Psoas muscle (tissue), 8 donors: ENCODE data around the gene PTN. TPM values are rescaled to one million over a fixed set of nuclear protein-coding genes. Genes with fewer than 3 reads are reported as not detected.

Experiments used
- ATAC-seq, 4 donors: fragments of 200-7000 bp; cut with Tn5 transposase; one replicate each; pipeline ENCODE4 v1.9.1; 2020; ENCODE audit warnings: moderate library complexity in 3 of 4, mild to moderate bottlenecking in 2 of 4
- DNase-seq, 2 donors: peaks; one replicate each; pipeline ENCODE4 v3.0.0-alpha.2; 2020
- H3K27ac ChIP-seq: fragments of 200-600 bp; one replicate; pipeline ENCODE4 v1.8.0; 2022
- H3K27me3 ChIP-seq, 3 donors: fragments of 200-600 bp in 1 of 3; one replicate each; pipeline versions ENCODE4 v1.6.1 to v1.8.0; 2013 to 2022; ENCODE audit warnings: low read length in 2 of 3, mild to moderate bottlenecking in 2 of 3, moderate library complexity in 1 of 3; ENCODE audit not compliant: insufficient read depth in 3 of 3
- H3K36me3 ChIP-seq, 2 donors: fragments of 200-600 bp in 1 of 2; one replicate each; pipeline versions ENCODE4 v1.6.1 to v1.8.0; 2013 to 2022; ENCODE audit warnings: low read depth in 1 of 2, mild to moderate bottlenecking in 1 of 2, moderate library complexity in 1 of 2; ENCODE audit not compliant: insufficient read depth in 1 of 2
- H3K4me1 ChIP-seq: fragments of 200-600 bp; one replicate; pipeline ENCODE4 v1.8.0; 2022
- H3K4me3 ChIP-seq: fragments of 200-600 bp; one replicate; pipeline ENCODE4 v1.8.0; 2022; ENCODE audit warnings: mild to moderate bottlenecking
- H3K9me3 ChIP-seq: fragments of 200-600 bp; one replicate; pipeline ENCODE4 v1.8.0; 2022
- WGBS, 3 donors: extraction: QIAGEN DNeasy Blood & Tissue Kit; methylation state at CpG; one replicate each; pipeline versions ENCODE4 v1.1.6 to v1.1.7; 2013; 5-methylcytosine and 5-hydroxymethylcytosine counted together
- intact Hi-C, 2 donors: fragments of 100-400 bp; cut with DNase I; formaldehyde crosslinking; loops; one replicate each; pipeline versions ENCODE4 v1.11.0 to v1.14.2; 2022
- polyA plus RNA-seq, 3 donors: library from polyadenylated mRNA; stranded (reverse); fragments of 200-250 nt; gene quantifications; one replicate each; pipeline ENCODE4 v1.2.3, GENCODE V29; 2013
- total RNA-seq, 4 donors: library from RNA; stranded (reverse); fragmentation: NEBNext Ultra II Directional in 2 of 4; extraction: Animal tissue kit (Norgen Biotek cat#: 25700) in 2 of 4; gene quantifications; one replicate each; pipeline versions ENCODE4 v1.2.1 to v1.2.4, GENCODE V29; 2021 to 2023
- TF ChIP-seq, protein P1 (sequence below): fragments of 200-600 bp; IDR thresholded peaks from one replicate; pipeline ENCODE4 v1.8.0; 2022; ENCODE audit warnings: antibody characterized with exemption
- donor health status: healthy with polysubstance abuse.
- donor health status: DM: no; HTN: no; CAD: no; lungs with moderate emphysema.
- donor health status: Bipolar disorder and iron deficiency.
- donor health status: healthy.
- donor health status: DM: yes; HTN: yes; CAD: no.
- donor health status: DM: no; HTN: no; CAD: no.
- donor health status: DM: no; HTN: no; CAD: no.
- donor health status: DM: yes; HTN: yes; CAD: no.

Gene PTN
- total and polyA plus RNA-seq, 7 donors: 0.13 to 4.2 (median 0.61) TPM

DNA sequence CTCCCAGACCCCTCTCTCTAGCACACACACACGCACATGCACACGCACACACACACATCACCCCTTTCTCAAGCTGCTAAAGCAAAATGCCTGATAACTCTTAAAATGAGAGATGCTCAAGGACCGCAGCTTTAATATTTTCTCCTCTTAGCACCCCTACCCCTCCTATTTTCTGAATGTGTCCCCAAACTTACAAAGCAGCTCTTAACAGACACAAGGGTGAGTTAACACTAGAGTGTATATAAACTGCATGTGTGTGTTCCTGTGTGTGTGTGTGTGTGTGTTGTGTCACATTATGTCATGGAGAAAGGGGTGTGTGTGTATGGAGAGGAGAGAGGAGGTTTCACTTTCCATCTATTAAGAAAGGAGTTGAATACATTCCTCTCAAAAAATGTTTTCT is 1.3 kb downstream of the PTN start:
- Histone ChIP-seq H3K36me3 (no peaks in the 10 kb centered on the region), H3K27me3 (peaks cover 0 to 5% (median 2%) of the 10 kb centered on the region in 3 donors), H3K4me1 (no peaks in the 10 kb centered on the region), H3K9me3 (no peaks in the 10 kb centered on the region), H3K4me3 (no peak overlapping the region), H3K27ac (no peak overlapping the region)
- no peak for DNase-seq
- TF ChIP-seq, protein P1, sequence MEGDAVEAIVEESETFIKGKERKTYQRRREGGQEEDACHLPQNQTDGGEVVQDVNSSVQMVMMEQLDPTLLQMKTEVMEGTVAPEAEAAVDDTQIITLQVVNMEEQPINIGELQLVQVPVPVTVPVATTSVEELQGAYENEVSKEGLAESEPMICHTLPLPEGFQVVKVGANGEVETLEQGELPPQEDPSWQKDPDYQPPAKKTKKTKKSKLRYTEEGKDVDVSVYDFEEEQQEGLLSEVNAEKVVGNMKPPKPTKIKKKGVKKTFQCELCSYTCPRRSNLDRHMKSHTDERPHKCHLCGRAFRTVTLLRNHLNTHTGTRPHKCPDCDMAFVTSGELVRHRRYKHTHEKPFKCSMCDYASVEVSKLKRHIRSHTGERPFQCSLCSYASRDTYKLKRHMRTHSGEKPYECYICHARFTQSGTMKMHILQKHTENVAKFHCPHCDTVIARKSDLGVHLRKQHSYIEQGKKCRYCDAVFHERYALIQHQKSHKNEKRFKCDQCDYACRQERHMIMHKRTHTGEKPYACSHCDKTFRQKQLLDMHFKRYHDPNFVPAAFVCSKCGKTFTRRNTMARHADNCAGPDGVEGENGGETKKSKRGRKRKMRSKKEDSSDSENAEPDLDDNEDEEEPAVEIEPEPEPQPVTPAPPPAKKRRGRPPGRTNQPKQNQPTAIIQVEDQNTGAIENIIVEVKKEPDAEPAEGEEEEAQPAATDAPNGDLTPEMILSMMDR: no peak
- WGBS, 3 donors: 55 to 82% (median 81%) methylated on average over 3 of the region's 3 CpGs
- ATAC-seq: no peak
- intact Hi-C loops: no loop called here

DNA sequence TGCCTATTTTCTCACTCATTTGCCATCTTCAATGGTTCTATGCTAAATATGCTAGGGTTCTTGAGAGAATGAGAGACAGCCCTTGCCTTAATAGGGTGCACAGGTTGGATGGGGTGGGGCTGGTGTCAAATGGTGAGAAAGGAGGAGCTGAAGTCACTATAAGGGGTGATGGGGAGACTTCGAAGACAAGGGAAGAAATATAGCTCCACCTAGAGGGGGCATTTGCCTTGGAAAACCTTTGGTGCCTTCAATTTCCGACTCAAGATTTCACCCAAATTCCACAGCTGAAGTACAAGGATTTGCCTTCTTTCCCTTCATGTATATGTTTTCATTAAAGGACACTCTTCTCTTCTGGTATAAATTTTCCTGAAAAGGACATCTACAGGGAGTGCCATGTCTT is 5.6 kb downstream of the PTN start:
- no peaks in the 10 kb centered on the region for H3K4me1 ChIP-seq
- ATAC-seq (no peak), DNase-seq (no peak)
- H3K27me3 ChIP-seq: no peaks in the 10 kb centered on the region
- TF ChIP-seq, protein P1: no peak
- WGBS, 3 donors: 64 to 70% (median 69%) methylated on average over 2 of the region's 2 CpGs
- no peak overlapping the region for H3K4me3 ChIP-seq
- intact Hi-C loops: no loop called here
- no peaks in the 10 kb centered on the region for H3K9me3 ChIP-seq
- H3K27ac ChIP-seq: no peak overlapping the region
- H3K36me3 ChIP-seq: no peaks in the 10 kb centered on the region

DNA sequence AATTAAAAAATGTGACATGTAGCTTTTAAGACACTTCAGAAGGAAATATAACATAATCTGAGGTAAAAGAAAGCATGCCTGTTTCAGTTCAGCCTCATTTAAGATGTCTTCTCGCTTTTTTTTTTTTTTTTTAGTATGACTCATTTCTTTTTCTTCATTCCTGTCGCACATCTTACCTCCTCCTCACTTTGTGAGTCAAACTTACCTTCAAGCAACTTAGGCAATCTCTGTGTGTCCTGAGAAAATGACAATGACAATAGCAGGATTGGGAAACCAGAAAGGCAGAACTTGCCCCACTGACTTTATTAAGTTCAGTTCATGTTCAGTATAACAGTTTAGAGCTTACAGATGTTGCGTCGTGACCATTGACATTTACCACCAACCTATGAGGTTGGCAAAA is 7.7 kb downstream of the PTN start:
- H3K4me1 ChIP-seq: no peaks in the 10 kb centered on the region
- H3K27me3 ChIP-seq: no peaks in the 10 kb centered on the region
- WGBS, 3 donors: 93 to 94% (median 93%) methylated on average over 4 of the region's 4 CpGs
- no peak overlapping the region for H3K27ac ChIP-seq
- ATAC-seq (no peak), DNase-seq (no peak)
- TF ChIP-seq, protein P1: no peak
- no peaks in the 10 kb centered on the region for H3K9me3 ChIP-seq
- H3K4me3 ChIP-seq: no peak overlapping the region
- intact Hi-C loops: no loop called here
- no peaks in the 10 kb centered on the region for H3K36me3 ChIP-seq

DNA sequence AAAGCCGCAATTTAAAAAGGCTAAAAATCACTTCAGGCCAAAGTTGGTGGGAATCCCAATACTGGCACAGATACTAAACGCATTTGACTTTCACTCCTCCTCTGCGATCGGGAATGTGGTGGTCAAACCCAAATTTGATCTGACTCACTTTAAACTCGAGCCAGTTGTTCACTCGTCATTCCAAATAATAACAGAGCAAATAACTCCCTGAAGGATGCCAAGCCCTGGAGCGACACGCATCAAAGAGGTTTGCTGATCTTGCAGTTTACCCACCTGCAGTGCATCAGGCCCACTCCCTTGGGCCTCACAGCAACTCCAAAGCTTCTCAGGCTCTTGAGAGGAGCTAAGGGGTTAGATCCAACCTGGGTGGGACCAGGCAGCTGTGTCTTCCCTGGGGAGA is 12.2 kb downstream of the PTN start:
- WGBS, 3 donors: 14 to 39% (median 23%) methylated on average over 8 of the region's 8 CpGs
- H3K27me3 ChIP-seq: no peaks in the 10 kb centered on the region
- no peak overlapping the region for H3K4me3 ChIP-seq
- TF ChIP-seq, protein P1: no peak
- DNase-seq (no peak), ATAC-seq (no peak)
- H3K27ac ChIP-seq: no peak overlapping the region
- H3K36me3 ChIP-seq: no peaks in the 10 kb centered on the region
- H3K9me3 ChIP-seq: no peaks in the 10 kb centered on the region
- H3K4me1 ChIP-seq: no peaks in the 10 kb centered on the region
- intact Hi-C loops: no loop called here

DNA sequence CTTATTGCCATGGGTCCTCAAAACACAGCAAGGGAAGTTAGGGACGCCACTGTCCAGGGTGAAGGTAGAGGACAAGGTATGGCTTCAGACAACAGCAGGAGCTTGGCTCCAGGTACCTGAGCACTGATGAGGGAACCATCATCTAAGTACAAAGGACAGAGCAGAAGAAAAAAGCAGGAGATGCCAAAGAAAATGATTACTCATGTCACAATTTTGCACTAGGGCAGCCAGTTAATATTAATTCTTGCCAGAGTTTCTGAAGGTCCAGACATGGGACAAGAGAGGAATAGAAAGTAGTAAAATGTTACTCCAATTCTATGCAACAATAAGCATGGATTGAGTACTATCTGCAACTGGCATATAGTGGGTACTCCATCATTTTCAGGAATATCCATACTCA is 14.1 kb downstream of the PTN start:
- 90 to 97% (median 93%) methylated on average over 1 of the region's 1 CpG for WGBS, 3 donors
- DNase-seq (no peak), ATAC-seq (no peak)
- intact Hi-C loops: no loop called here
- no peak overlapping the region for H3K27ac ChIP-seq
- no peaks in the 10 kb centered on the region for H3K36me3 ChIP-seq
- no peaks in the 10 kb centered on the region for H3K4me1 ChIP-seq
- TF ChIP-seq, protein P1: no peak
- no peaks in the 10 kb centered on the region for H3K27me3 ChIP-seq
- H3K4me3 ChIP-seq: no peak overlapping the region
- no peaks in the 10 kb centered on the region for H3K9me3 ChIP-seq
